Globus pallidus (tissue), 1 donor: ENCODE measurements around the gene PEPD.

Experiments used
- DNase-seq: peaks from one replicate; pipeline ENCODE4 v3.0.0-alpha.2; 2015; ENCODE audit warnings: low spot score

The PEPD gene

DNA sequence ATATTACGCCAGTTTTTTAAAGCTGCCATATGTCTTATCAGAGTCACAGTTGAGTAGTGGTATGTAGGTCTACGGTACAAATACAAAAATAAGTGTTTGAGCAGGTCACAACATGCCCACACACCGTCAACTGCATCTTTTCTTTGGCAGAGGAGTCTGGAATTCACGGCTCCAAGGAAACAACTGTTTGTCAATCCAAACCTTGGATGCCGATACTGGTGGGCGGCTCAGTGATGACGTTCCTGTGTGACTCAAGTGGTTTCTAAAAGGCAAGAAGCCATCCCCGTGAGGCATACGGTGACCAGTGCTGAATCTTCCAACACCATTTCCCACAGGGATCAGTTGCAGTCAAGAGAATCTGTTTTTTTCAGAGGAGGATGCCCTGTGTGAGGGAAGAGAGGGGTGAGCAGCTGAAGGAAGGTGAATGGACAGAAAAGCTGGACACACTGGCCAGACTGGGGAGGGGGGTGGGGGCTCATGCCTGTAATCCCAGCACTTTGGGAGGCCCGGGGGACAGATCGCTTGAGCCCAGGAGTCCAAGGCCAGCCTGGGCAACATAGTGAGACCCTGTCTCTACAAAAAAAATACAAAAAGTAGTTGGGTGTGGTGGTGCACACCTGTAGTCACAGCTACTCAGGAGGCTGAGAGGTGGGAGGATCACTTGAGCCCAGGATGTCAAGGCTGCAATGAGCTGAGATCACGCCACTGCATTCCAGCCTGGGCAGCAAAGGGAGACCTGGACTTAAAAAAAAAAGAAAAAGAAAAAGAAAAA is 170.9 kb downstream of the PEPD start:
- DNase-seq, result no peak

DNA sequence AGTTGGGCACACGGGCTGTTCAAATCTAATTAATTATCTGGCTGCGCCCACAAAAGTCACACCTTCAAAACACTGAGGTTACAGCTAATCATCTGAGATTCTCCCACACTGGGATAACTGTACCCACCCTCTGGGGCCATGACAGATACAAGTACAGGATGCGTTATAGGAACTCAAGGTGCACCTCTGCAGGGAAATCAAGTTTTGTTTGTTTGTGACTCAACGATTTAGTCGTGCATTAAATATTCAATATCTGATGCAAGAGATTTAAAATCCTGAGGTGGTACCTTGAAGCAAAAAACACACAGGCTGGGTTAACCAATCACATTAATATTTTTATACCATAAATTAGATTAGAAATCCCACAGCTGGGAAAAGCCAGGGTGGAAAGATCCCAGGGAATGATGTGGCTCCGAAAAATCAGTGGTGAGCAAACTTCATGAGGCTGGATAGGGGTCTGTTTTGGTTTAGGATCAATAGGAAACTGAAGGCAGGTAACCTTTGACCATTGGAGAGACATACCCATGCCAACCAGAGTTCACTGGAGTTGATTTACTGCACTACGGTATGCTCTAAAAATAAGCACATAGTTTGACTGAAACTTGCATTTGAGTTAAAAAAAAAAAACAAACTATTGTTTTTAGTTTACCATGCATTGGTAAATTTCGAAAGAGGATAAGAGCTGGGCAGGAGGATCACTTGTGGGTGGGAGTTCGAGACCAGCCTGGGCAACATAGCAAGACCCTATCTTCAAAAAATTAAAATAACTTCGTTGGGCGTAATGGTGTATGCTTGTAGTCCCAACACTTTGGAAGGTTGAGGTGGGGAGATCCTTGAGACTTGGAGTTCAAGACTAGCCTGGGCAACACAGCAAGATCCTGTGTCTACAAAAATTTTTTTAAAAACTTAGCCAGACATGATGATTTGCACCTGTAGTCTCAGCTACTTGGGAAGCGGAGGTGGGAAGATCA is 172.0 kb downstream of the PEPD start:
- no peak for DNase-seq

DNA sequence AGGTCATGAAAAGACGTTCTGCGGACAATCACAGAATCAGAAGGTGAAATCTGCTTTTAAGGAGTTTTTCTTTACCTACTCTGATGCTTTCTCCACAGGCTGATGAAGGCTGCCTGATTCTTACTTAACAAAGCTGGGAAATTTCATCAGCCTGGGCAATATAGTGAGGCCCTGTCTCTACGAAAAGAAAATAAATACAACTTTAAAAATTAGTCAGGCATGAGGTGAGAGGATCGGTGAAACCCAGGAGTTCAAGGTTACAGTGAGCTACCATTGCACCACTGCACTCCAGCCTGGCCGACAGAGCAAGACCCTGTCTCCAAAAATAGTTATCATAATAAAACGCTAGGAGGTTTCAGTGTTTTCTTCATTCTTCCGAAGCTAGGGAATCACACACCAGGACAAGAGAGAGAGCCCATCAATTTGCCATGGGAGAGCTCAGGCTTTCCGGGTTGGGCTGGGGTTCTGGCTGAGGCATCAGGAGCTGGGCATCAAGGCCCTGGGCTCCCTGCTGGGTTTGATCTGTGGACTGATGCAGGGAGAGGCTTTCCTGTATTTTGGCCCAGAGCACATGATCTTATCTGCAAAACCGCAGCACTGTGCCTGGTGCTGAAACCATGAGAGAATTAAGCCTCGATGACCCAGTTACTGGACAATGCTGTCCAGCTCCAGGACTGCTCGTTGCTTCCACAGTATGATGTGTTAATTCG is 173.1 kb downstream of the PEPD start:
- no peak for DNase-seq

DNA sequence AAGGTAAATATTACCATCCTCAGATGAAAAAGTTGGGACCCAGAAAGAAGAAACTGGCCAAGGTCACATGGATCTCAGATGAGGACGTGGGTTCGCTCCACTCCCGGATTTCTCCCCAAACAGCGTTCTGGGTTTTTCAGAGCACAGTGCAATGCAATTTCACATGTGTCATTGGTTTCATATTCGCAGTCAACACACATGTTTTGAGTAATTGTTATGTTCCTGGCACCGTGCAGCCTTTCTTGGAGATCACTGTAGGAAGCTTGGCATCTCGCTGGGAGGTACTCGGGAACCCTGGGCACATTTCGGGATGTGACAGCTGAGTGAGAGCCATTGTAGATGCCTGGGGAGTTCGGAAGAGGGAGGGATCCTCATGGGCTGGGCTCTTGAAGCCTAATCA is 174.3 kb downstream of the PEPD start:
- DNase-seq, result no peak

DNA sequence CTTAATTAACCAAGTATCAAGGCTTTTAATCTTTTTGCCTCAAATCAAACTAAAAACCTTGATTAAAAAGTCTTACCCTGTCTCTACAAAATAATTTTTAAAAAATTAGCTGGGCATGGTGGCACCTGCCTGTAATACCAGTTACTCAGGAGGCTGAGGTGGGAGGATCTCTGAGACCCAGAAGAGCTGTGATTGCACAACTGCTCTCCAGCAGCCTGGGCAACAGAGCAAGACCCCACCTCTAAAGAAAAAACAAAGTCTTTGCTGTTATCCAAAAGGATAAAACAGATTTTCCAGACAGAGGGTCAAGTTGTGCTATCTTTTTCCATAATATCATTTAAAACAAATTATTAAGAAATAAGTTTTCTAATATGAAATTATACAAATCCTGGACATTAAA is 174.9 kb downstream of the PEPD start:
- no peak for DNase-seq

DNA sequence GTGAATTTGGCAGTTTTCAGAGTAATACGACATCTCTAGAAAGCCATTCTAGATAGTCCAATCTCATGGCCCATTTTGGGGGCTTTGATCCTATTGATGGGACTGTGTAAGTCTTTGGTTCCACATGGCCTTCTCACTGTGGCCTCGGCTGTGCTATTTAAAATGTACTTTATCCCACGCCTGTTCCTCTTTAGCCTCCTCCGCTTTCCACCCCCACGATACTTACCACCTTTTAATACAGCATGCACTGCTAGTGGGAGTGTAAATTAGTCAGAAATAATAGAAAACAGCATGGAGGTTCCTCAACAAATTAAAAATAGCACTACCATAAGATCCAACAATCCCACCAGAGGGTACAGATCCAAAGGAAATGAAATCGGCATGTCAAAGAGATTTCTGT is 176.4 kb downstream of the PEPD start:
- no peak for DNase-seq

DNA sequence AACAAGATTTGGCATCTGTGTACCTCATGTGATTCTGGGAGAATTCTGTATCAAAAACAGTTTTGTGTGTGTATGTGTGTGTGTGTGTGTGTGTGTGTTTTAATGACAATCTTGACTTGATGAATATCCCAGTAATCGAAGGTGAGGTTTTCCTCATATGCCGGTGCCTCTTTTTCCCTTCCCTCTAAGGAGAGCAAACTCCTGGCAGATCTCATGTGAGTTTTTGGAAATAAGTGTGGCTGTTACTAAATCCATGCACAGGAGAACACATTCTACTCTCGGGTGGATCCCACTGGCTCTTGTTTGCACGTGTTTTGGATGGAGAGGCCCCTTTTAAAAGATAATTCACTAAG is 177.0 kb downstream of the PEPD start:
- DNase-seq, result no peak

DNA sequence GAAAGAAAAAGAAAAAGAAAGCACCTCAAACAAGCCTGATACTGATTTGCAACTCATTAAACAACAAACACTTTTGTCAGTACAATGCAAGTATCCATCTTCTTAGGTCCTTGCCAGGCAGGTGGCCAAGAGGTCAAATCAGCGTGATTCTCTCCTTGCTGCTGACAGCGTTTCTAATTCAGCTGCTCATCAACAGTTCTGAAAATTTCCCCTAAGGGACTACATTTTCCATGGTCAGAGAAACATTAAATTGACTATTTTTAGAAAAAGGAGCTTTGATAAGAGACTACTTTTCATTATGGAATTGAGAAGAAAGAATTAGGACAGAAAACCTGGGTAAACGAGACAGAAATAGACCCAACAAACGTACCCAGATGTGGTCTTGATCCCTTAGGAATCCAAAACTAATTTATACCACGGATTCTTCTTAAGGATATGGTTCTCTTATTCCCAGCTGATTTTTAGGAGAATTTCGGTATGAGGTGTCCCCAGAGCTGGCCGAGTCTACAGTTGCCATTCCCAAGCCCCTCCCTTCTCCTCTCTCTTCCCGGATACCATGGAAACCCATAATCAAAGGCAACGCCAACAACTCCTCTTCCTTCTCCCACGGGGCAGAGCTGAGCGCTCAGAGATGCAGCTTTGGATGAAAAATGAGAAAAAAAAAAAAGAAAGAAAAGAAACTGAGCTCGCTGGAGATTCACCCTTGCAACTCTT is 177.6 kb downstream of the PEPD start:
- peak; percentile 11 for DNase-seq

DNA sequence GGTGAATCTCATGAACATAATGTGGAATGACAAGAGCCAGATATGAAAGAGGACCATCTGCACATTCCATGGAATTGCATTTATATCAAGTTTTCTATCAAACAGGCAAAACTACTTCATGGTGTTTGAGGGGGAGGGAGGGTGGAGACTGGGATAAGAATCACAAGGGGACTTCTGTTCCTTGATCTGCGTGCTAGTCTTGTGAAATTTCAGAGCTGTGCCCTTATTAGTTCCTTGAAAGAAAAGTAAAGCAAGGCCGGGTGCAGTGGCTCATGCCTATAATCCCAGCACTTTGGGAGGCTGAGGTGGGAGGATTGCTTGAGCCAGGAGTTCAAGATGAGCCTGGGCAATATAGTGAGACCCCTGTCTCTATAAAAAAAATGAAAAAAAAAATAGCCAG is 178.3 kb downstream of the PEPD start:
- no peak for DNase-seq

DNA sequence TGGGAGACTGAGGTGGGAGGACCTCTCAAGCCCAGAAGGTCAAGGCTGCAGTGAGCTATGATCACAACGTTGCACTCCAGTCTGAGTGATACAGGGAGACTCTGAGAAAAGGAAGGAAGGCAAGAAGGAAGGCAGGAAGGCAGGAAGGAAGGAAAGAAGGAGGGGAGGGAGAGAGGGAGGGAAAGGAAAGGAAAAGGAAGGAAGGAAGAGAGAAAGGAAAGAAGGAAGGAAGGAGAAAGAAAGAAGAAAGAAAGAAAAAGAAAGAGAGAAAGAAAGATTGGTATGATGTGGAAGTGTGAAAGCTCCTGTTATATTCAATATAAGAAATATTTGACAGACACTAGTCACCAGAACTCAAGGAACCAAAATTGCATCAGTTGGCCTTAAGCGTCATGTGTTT is 180.6 kb downstream of the PEPD start:
- no peak for DNase-seq

DNA sequence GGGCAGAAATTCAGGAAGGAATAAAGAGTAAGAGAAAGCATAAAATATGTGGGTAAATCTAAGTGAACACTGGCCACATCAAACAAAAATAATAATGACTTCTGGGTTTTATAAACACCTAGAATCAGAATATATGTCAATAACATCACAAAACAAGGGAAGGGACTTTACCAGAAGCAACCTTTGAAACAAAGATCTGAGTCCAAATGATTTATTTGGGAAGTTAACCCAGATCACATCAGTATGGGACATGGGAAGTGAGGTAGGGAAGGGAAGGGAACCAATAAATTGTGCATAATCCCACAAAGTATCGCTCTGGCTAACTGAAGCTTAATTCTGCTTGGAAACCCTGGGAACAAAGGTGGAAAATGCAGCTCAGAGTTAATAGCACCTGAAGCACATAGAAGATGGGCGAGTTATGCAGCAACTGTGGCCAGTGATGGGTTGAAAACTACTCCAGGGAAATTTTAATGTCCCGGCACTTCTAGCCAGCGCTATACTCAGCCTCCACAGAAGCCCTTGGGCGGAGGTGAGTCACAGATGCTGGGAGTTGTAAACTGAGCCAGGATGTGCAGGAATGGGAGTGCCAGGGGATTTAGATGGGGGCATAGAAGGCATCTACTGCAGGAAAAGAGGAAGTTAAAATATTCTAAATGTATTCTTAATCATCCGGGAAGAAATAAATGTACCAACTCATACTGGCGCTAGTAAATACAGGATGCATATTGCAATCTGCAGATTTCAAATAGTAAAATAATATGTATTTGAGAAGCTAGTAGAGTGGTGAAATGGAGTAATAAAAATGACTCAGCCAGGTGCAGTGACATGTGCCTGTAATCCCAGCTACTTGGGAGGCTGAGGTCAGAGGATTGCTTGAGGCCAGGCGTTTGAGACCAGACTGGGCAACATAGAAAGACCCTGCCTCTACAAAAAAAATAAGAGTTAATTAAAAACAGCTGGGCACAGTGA is 182.3 kb downstream of the PEPD start:
- DNase-seq, result no peak
